ENCODE data around the gene PTCSC3. TPM values are rescaled to one million over a fixed set of nuclear protein-coding genes. Genes with fewer than 3 reads are reported as not detected.

Gene PTCSC3
- total RNA-seq, 2 experiments from 2014 or later: not detected

DNA sequence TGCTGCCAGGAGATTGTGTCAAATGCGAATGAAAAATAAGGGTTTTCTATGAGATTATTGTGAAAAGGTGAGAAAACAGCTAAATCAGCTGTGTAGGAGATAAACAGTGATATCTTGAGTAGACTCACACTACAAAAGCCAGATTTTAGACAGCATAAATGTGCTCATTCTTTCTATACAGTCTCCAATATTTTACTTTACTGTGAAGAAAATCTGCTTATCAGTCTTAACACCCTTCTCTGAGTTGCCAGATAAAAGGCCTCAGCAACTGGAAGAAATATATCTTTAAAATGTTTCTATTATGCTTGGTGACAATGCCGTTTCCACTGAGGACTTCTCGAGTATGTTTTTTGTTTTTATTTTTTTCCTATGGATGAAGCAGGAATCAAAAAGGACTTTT, 47.0 kb upstream of the PTCSC3 start:
- H3K4me1 Mint-ChIP-seq (ENCODE audit: low read depth): no peaks in the 10 kb centered on the region
- ChIA-PET POLR2A (no interaction called here), CTCF (no interaction called here)
- TF ChIP-seq, protein P1, sequence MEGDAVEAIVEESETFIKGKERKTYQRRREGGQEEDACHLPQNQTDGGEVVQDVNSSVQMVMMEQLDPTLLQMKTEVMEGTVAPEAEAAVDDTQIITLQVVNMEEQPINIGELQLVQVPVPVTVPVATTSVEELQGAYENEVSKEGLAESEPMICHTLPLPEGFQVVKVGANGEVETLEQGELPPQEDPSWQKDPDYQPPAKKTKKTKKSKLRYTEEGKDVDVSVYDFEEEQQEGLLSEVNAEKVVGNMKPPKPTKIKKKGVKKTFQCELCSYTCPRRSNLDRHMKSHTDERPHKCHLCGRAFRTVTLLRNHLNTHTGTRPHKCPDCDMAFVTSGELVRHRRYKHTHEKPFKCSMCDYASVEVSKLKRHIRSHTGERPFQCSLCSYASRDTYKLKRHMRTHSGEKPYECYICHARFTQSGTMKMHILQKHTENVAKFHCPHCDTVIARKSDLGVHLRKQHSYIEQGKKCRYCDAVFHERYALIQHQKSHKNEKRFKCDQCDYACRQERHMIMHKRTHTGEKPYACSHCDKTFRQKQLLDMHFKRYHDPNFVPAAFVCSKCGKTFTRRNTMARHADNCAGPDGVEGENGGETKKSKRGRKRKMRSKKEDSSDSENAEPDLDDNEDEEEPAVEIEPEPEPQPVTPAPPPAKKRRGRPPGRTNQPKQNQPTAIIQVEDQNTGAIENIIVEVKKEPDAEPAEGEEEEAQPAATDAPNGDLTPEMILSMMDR (IDR thresholded peaks at IDR 0.05): no peak
- no peaks in the 10 kb centered on the region for H3K36me3 ChIP-seq (ENCODE audit: insufficient read depth, low read length)
- H3K27ac Mint-ChIP-seq: no peak overlapping the region
- H3K4me3 ChIP-seq (ENCODE audit: low read length): no peak overlapping the region
- no peaks in the 10 kb centered on the region for H3K9me3 Mint-ChIP-seq
- ATAC-seq (ENCODE audit: poor library complexity): no peak
- peaks cover 0 to under 1% of the 10 kb centered on the region in 2 experiments for H3K27me3 ChIP-seq (ENCODE audit: control insufficient read depth in 1 of 2, insufficient read depth in 2 of 2, low read length in 2 of 2)
- no peak for DNase-seq
- intact Hi-C loops (cut with DNase I, micrococcal nuclease): no loop called here
- H3K4me1 ChIP-seq (ENCODE audit: insufficient read depth, low read length): no peaks in the 10 kb centered on the region
- H3K27ac ChIP-seq (ENCODE audit: low read depth in 1 of 2, low read length in 2 of 2): no peak overlapping the region
- peaks cover 0 to 5% of the 10 kb centered on the region in 2 experiments for H3K9me3 ChIP-seq (ENCODE audit: control insufficient read depth in 1 of 2, insufficient read depth in 1 of 2, low read length in 2 of 2)
- no peaks in the 10 kb centered on the region for H3K36me3 Mint-ChIP-seq (ENCODE audit: low read depth)
- peaks cover 21% of the 10 kb centered on the region for H3K27me3 Mint-ChIP-seq
- H3K4me3 Mint-ChIP-seq: no peak overlapping the region

DNA sequence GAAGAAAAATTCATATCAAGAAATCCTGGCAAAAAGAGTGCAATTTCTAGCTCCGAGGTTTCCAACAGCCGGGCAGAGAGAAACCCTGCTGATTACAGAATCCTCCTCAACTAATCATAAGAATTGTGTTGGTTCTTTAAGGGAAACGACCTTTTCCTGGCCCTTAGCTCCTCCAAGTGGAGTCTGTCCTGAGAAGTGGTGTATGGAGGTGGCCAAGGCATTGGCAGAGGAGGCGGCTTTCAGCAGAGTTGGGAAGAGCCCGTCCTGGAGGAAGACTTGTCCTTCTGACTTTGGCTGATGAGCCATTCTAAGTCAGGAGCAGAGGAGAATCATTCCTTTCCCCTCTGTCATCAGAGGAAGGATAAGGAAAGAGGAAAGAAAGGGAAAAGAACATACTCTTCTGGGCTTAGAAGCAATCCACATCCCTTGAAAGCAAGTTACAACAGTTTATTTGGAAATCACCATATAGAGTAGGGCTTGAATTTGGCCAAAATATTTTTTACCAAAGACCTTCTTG, 46.5 kb upstream of the PTCSC3 start:
- H3K4me1 Mint-ChIP-seq (ENCODE audit: low read depth): no peaks in the 10 kb centered on the region
- Histone ChIP-seq H3K36me3 (ENCODE audit: insufficient read depth, low read length) (no peaks in the 10 kb centered on the region), H3K4me1 (ENCODE audit: insufficient read depth, low read length) (no peaks in the 10 kb centered on the region), H3K27ac (ENCODE audit: low read depth in 1 of 2, low read length in 2 of 2) (no peak overlapping the region), H3K4me3 (ENCODE audit: low read length) (no peak overlapping the region), H3K9me3 (ENCODE audit: control insufficient read depth in 1 of 2, insufficient read depth in 1 of 2, low read length in 2 of 2) (peaks cover 0 to 5% of the 10 kb centered on the region in 2 experiments), H3K27me3 (ENCODE audit: control insufficient read depth in 1 of 2, insufficient read depth in 2 of 2, low read length in 2 of 2) (peaks cover 0 to 3% of the 10 kb centered on the region in 2 experiments)
- peaks cover 21% of the 10 kb centered on the region for H3K27me3 Mint-ChIP-seq
- H3K27ac Mint-ChIP-seq: no peak overlapping the region
- ChIA-PET POLR2A (no interaction called here), CTCF (no interaction called here)
- no peak for ATAC-seq (ENCODE audit: poor library complexity)
- TF ChIP-seq, protein P1 (IDR thresholded peaks at IDR 0.05): no peak
- no peak for DNase-seq
- no peaks in the 10 kb centered on the region for H3K36me3 Mint-ChIP-seq (ENCODE audit: low read depth)
- intact Hi-C loops (cut with DNase I, micrococcal nuclease): no loop called here
- H3K9me3 Mint-ChIP-seq: no peaks in the 10 kb centered on the region
- H3K4me3 Mint-ChIP-seq: no peak overlapping the region

DNA sequence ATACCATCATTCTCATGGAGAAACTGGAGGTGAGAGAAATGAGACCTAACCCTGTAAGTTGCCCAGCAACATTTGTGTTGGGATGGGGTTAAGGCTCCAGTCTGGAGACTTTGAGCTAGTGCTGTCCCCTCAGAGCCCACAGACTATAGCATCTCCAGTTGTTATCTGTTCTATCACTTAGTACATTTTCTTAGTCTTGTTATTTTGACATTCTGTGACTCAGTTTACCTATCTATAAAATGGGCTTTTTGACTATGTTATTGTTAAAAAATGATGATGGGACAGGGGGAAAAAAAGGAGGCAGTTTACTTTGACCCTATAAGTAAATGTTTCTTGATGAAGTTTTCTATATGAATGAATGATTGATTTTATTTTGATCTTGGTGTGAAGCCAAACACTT, 45.8 kb upstream of the PTCSC3 start:
- no peaks in the 10 kb centered on the region for H3K9me3 Mint-ChIP-seq
- no peaks in the 10 kb centered on the region for H3K4me1 ChIP-seq (ENCODE audit: insufficient read depth, low read length)
- H3K4me3 ChIP-seq (ENCODE audit: low read length): no peak overlapping the region
- H3K27ac ChIP-seq (ENCODE audit: low read depth in 1 of 2, low read length in 2 of 2): no peak overlapping the region
- ATAC-seq (ENCODE audit: poor library complexity) (no peak), DNase-seq (no peak)
- H3K27ac Mint-ChIP-seq: no peak overlapping the region
- H3K9me3 ChIP-seq (ENCODE audit: control insufficient read depth in 1 of 2, insufficient read depth in 1 of 2, low read length in 2 of 2): peaks cover 0 to 5% of the 10 kb centered on the region in 2 experiments
- H3K36me3 ChIP-seq (ENCODE audit: insufficient read depth, low read length): no peaks in the 10 kb centered on the region
- POLR2A ChIA-PET: no interaction called here
- no peaks in the 10 kb centered on the region for H3K4me1 Mint-ChIP-seq (ENCODE audit: low read depth)
- H3K27me3 Mint-ChIP-seq: peaks cover 26% of the 10 kb centered on the region
- peaks cover 2 to 9% of the 10 kb centered on the region in 2 experiments for H3K27me3 ChIP-seq (ENCODE audit: control insufficient read depth in 1 of 2, insufficient read depth in 2 of 2, low read length in 2 of 2)
- no peaks in the 10 kb centered on the region for H3K36me3 Mint-ChIP-seq (ENCODE audit: low read depth)
- CTCF ChIA-PET: no interaction called here
- no peak overlapping the region for H3K4me3 Mint-ChIP-seq
- intact Hi-C loops (cut with DNase I, micrococcal nuclease): no loop called here
- TF ChIP-seq, protein P1 (IDR thresholded peaks at IDR 0.05): no peak
